ENCODE data around the gene THYN1. TPM values are rescaled to one million over a fixed set of nuclear protein-coding genes. Genes with fewer than 3 reads are reported as not detected.

Gene THYN1
- total and polyA plus RNA-seq, 5 donors, result 35.6 to 57.0 (median 46.4) TPM

GRCh38 chr11:134207538-134208239 is 45.5 kb downstream of the THYN1 start:
- peak; percentile 38 to 62 (median 49) for DNase-seq
- 87% methylated on average over 16 of the region's 16 CpGs for WGBS

GRCh38 chr11:134206185-134206584 is 47.0 kb downstream of the THYN1 start:
- H3K27ac ChIP-seq (ENCODE audit: low read length), result no peak overlapping the region
- intact Hi-C loops (cut with DNase I), result no loop called here
- no peaks in the 10 kb centered on the region for H3K27me3 ChIP-seq (ENCODE audit: control insufficient read depth, insufficient read depth)
- ATAC-seq (no peak), DNase-seq (no peak)
- H3K9me3 ChIP-seq (ENCODE audit: control insufficient read depth, low read length), result no peaks in the 10 kb centered on the region
- H3K4me1 ChIP-seq (ENCODE audit: control insufficient read depth, insufficient read depth, low read length), result no peaks in the 10 kb centered on the region
- WGBS, result 94% methylated on average over 5 of the region's 5 CpGs
- H3K4me3 ChIP-seq (ENCODE audit: low read length), result no peak overlapping the region

More at GRCh38 chr11:134207538-134208239, 45.5 kb downstream of the THYN1 start:
- ATAC-seq, result no peak
- Histone ChIP-seq H3K27ac (ENCODE audit: low read length) (no peak overlapping the region), H3K27me3 (ENCODE audit: control insufficient read depth, insufficient read depth) (no peaks in the 10 kb centered on the region), H3K4me1 (ENCODE audit: control insufficient read depth, insufficient read depth, low read length) (no peaks in the 10 kb centered on the region), H3K4me3 (ENCODE audit: low read length) (no peak overlapping the region), H3K9me3 (ENCODE audit: control insufficient read depth, low read length) (no peaks in the 10 kb centered on the region)
- intact Hi-C loops (cut with DNase I), result no loop called here

- 94% methylated on average over 9 of the region's 9 CpGs for WGBS
- intact Hi-C loops (cut with DNase I), result no loop called here
- H3K27me3 ChIP-seq (ENCODE audit: control insufficient read depth, insufficient read depth), result no peaks in the 10 kb centered on the region
- no peaks in the 10 kb centered on the region for H3K9me3 ChIP-seq (ENCODE audit: control insufficient read depth, low read length)
- ATAC-seq, result no peak
- no peak overlapping the region for H3K4me3 ChIP-seq (ENCODE audit: low read length)
- DNase-seq, result no peak
- H3K27ac ChIP-seq (ENCODE audit: low read length), result no peak overlapping the region
- H3K4me1 ChIP-seq (ENCODE audit: control insufficient read depth, insufficient read depth, low read length), result no peaks in the 10 kb centered on the region
Measured at GRCh38 chr11:134205729-134206128, 47.4 kb downstream of the THYN1 start.

- intact Hi-C loops (cut with DNase I), result no loop called here
- DNase-seq (no peak), ATAC-seq (no peak)
- WGBS, result 95% methylated on average over 4 of the region's 4 CpGs
- Histone ChIP-seq H3K9me3 (ENCODE audit: control insufficient read depth, low read length) (no peaks in the 10 kb centered on the region), H3K27ac (ENCODE audit: low read length) (no peak overlapping the region), H3K27me3 (ENCODE audit: control insufficient read depth, insufficient read depth) (no peaks in the 10 kb centered on the region), H3K4me3 (ENCODE audit: low read length) (no peak overlapping the region), H3K4me1 (ENCODE audit: control insufficient read depth, insufficient read depth, low read length) (no peaks in the 10 kb centered on the region)
Measured at GRCh38 chr11:134202661-134203060, 50.5 kb downstream of the THYN1 start.

- no peak for DNase-seq
- intact Hi-C loops (cut with DNase I), result no loop called here
- WGBS, result 97% methylated on average over 6 of the region's 6 CpGs
Measured at GRCh38 chr11:134200688-134201087, 52.5 kb downstream of the THYN1 start.

GRCh38 chr11:134199531-134199930 is 53.6 kb downstream of the THYN1 start:
- intact Hi-C loops (cut with DNase I), result no loop called here
- 96% methylated on average over 9 of the region's 9 CpGs for WGBS
- DNase-seq (no peak), ATAC-seq (no peak)
- no peak overlapping the region for H3K27ac ChIP-seq (ENCODE audit: low read length)
- H3K27me3 ChIP-seq (ENCODE audit: control insufficient read depth, insufficient read depth), result no peaks in the 10 kb centered on the region
- H3K9me3 ChIP-seq (ENCODE audit: control insufficient read depth, low read length), result no peaks in the 10 kb centered on the region
- H3K4me1 ChIP-seq (ENCODE audit: control insufficient read depth, insufficient read depth, low read length), result no peaks in the 10 kb centered on the region
- H3K4me3 ChIP-seq (ENCODE audit: low read length), result no peak overlapping the region

More at GRCh38 chr11:134200688-134201087, 52.5 kb downstream of the THYN1 start:
- H3K27me3 ChIP-seq (ENCODE audit: control insufficient read depth, insufficient read depth), result no peaks in the 10 kb centered on the region
- no peaks in the 10 kb centered on the region for H3K9me3 ChIP-seq (ENCODE audit: control insufficient read depth, low read length)
- no peak overlapping the region for H3K27ac ChIP-seq (ENCODE audit: low read length)
- H3K4me1 ChIP-seq (ENCODE audit: control insufficient read depth, insufficient read depth, low read length), result no peaks in the 10 kb centered on the region
- no peak for ATAC-seq
- H3K4me3 ChIP-seq (ENCODE audit: low read length), result no peak overlapping the region

Other genes with a start within 250 kb of the THYN1 start
- gene JAM3, start 184.3 kb downstream of the THYN1 start, total RNA-seq, result 10 to 100 TPM; 44.5 to 45.5 (median 44.9) TPM
- gene JAM3, start 184.3 kb downstream of the THYN1 start, polyA plus RNA-seq, result 22.2 TPM
- 10 to 100 TPM in 2 of 4 donors, 1 to 10 TPM in 2; 8.7 to 11.1 (median 10.0) TPM for gene NCAPD3, start 29.4 kb downstream of the THYN1 start, total RNA-seq
- 5.4 TPM for gene NCAPD3, start 29.4 kb downstream of the THYN1 start, polyA plus RNA-seq
- 10 to 100 TPM; 31.5 to 38.0 (median 35.2) TPM for gene VPS26B, start 28.7 kb downstream of the THYN1 start, total RNA-seq
- gene VPS26B, start 28.7 kb downstream of the THYN1 start, polyA plus RNA-seq, result 18.7 TPM
- 10 to 100 TPM; 18.7 to 34.6 (median 27.3) TPM for gene ACAD8, start 216 bp upstream of the THYN1 start, total RNA-seq
- 25.6 TPM for gene ACAD8, start 216 bp upstream of the THYN1 start, polyA plus RNA-seq
- not detected for gene GLB1L3, start 23.0 kb upstream of the THYN1 start, total RNA-seq
- not detected for gene GLB1L3, start 23.0 kb upstream of the THYN1 start, polyA plus RNA-seq
- 1 to 10 TPM in 2 of 4 donors, under 1 TPM in 2; 0.85 to 1.6 (median 1.2) TPM for gene GLB1L2, start 78.6 kb upstream of the THYN1 start, total RNA-seq
- gene GLB1L2, start 78.6 kb upstream of the THYN1 start, polyA plus RNA-seq, result 0.61 TPM
- gene B3GAT1, start 158.9 kb upstream of the THYN1 start, total RNA-seq, result under 1 TPM in 3 of 4 donors, not detected in 1; 0.08 to 0.32 (median 0.29) TPM
- gene B3GAT1, start 158.9 kb upstream of the THYN1 start, polyA plus RNA-seq, result 0.18 TPM

All from right cardiac atrium (tissue), 5 donors.